T-helper 17 cell (primary cell): ENCODE measurements around the gene KASH5. TPM values are rescaled to one million over a fixed set of nuclear protein-coding genes. Genes with fewer than 3 reads are reported as not detected.
A peak's percentile ranks its signal among the peaks of the same experiment; 100 is the strongest.

ENCODE experiments used
- ATAC-seq: fragments of 150-1000 bp; cut with Tn5 transposase; 2 replicates; pipeline ENCODE4 v1.10.0; 2021; ENCODE audit warnings: mild to moderate bottlenecking, moderate library complexity
- DNase-seq, 3 donors: peaks; one replicate each; pipeline versions ENCODE4 v3.0.0 to v3.0.0-alpha.2; 2020 to 2021
- H3K9me3 ChIP-seq: one replicate; pipeline ENCODE4 v1.7.0; 2013; ENCODE audit warnings: low read length, mild to moderate bottlenecking; ENCODE audit not compliant: control insufficient read depth, poor library complexity, severe bottlenecking
- H3K27ac Mint-ChIP-seq: one replicate; pipeline ENCODE4 v1.8.0; 2022; ENCODE audit warnings: mild to moderate bottlenecking, moderate library complexity, mixed read lengths
- H3K27me3 Mint-ChIP-seq: one replicate; pipeline ENCODE4 v1.8.0; 2022; ENCODE audit warnings: mixed read lengths
- H3K36me3 Mint-ChIP-seq: one replicate; pipeline ENCODE4 v1.8.0; 2022; ENCODE audit warnings: low read depth, mixed read lengths
- H3K4me1 Mint-ChIP-seq: one replicate; pipeline ENCODE4 v1.8.0; 2022; ENCODE audit warnings: mild to moderate bottlenecking, mixed read lengths
- H3K4me3 Mint-ChIP-seq: one replicate; pipeline ENCODE4 v1.8.0; 2022; ENCODE audit warnings: mild to moderate bottlenecking, moderate library complexity, mixed read lengths
- total RNA-seq, 4 donors: library from RNA in 2 of 4; stranded (reverse) in 2 of 4; gene quantifications; one replicate each; pipeline ENCODE4 v1.2.3 and lab custom pipeline; 2022 to 2026

The KASH5 gene
- total RNA-seq, 2 donors from 2014 or later = 0.86 TPM; not detected in 1

DNA sequence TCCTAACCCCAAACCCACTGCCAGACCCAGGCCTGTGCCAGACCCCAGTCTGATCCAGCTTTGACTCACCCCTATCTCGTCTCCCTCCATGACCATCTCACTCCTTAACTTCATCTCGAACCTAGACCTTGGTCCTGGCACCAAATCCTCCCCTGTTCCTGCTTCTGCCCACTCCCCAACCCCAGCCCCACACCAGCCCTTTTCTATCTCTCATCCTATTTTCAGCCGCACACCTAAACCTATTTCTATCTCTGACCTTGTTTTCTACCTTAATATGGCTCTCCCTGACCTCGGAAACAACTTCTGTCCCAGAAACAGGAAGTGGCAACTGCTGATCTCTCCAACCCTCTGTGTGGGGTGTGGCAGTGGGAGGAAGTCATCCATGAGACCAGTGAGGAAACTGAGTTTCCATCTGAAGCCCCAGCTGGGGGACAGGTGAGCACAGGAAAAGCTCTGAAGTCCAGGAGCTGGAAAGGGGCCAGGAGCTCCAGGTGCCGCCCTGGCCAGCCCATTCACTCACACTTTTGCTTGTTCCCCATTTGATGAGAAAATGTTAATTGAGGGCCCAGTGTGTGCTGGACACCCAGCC, 21.5 kb downstream of the KASH5 start:
- peak overlapping the region; percentile 71 for H3K4me3 Mint-ChIP-seq
- no peak for DNase-seq

DNA sequence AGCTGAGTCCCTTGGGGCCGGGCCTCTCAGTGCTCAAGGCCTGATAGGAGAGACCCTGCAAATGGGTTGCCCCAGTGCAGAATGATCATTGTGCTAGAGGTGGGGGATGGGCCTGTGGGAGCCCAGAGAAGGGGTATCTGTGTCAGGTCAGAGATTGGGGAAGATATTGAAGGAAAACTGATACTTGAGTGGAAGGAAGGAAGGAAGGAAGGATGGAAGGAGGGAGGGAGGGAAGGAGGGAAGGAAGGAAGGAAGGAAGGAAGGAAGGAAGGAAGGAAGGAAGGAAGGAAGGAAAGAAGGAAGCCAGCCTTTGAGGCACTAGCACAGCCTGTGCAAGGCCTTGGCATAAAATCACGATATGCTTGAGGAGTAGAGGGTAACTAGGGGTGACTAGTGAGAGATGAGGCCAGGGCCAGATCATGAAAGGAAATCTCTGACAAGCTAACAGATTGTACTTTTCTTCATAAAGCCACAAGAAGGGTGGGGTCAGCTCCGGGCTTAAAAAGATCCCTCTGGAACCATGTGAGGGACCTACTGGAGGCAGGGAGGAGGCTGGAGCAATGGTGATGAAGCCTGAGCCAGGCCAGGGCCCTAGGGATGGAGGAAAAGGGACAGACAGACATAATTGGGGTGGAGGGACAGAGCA, 23.8 kb downstream of the KASH5 start:
- no peaks in the 10 kb centered on the region for H3K27me3 Mint-ChIP-seq
- peaks cover 2% of the 10 kb centered on the region for H3K36me3 Mint-ChIP-seq
- DNase-seq = no peak
- peak overlapping the region; percentile 95 for H3K27ac Mint-ChIP-seq
- no peaks in the 10 kb centered on the region for H3K9me3 ChIP-seq
- peaks cover 52% of the 10 kb centered on the region for H3K4me1 Mint-ChIP-seq
- peak overlapping the region; percentile 42 for H3K4me3 Mint-ChIP-seq
- no peak for ATAC-seq

More for the DNA sequence above, 21.5 kb downstream of the KASH5 start:
- peaks cover 52% of the 10 kb centered on the region for H3K4me1 Mint-ChIP-seq
- no peaks in the 10 kb centered on the region for H3K9me3 ChIP-seq
- H3K36me3 Mint-ChIP-seq = peaks cover 2% of the 10 kb centered on the region
- H3K27ac Mint-ChIP-seq = peak overlapping the region; percentile 95
- no peaks in the 10 kb centered on the region for H3K27me3 Mint-ChIP-seq
- peak; percentile 75 for ATAC-seq

DNA sequence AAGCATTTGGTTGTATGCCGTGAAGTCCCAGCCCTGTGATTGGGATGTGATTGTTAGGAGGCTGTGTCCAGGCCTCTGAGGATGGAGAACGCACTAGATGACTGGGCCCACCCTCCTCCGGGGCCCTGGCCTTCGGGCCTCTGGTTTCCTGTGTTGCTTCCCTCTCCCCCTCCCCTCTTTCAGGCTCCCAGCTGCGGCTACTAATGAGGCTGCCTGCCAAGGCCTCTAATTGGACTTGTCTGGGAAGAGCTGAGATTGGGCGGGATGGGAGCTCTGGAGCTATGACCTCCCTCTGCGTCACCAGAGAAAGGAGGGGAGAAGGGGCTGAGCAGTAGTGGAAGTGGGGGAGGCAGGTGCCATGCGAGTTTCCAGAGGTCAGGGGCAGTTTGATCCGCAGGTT, 25.3 kb downstream of the KASH5 start:
- Mint-ChIP-seq H3K4me3 (no peak overlapping the region), H3K27me3 (peaks cover 10% of the 10 kb centered on the region), H3K4me1 (peaks cover 48% of the 10 kb centered on the region), H3K27ac (peak overlapping the region; percentile 32), H3K36me3 (peaks cover 2% of the 10 kb centered on the region)
- ATAC-seq (no peak), DNase-seq (no peak)
- H3K9me3 ChIP-seq = no peaks in the 10 kb centered on the region

DNA sequence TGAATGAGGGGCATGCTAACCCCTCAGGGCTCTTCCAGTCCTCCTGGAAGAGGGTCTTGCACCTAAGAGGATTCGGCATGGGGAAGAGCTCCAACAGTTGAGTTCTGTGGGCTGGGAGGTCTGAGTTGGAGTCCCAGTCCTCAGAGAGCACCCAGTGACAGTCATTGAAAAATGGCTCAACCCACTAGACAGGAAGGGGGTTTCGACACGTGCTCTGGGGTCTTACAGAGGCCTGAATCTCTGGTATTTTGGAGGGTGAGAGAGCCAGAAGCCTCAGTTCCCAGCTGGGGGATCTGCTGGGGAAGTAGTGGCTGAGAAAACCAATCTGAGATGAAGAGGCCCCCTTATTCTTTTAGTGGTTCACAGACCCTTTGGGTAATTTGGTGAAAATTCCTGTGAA, 26.2 kb downstream of the KASH5 start:
- H3K4me3 Mint-ChIP-seq = peak overlapping the region; percentile 25
- no peak for ATAC-seq
- peaks cover 40% of the 10 kb centered on the region for H3K4me1 Mint-ChIP-seq
- no peak for DNase-seq
- peaks cover 19% of the 10 kb centered on the region for H3K27me3 Mint-ChIP-seq
- H3K36me3 Mint-ChIP-seq = peaks cover 2% of the 10 kb centered on the region
- no peaks in the 10 kb centered on the region for H3K9me3 ChIP-seq
- H3K27ac Mint-ChIP-seq = no peak overlapping the region

DNA sequence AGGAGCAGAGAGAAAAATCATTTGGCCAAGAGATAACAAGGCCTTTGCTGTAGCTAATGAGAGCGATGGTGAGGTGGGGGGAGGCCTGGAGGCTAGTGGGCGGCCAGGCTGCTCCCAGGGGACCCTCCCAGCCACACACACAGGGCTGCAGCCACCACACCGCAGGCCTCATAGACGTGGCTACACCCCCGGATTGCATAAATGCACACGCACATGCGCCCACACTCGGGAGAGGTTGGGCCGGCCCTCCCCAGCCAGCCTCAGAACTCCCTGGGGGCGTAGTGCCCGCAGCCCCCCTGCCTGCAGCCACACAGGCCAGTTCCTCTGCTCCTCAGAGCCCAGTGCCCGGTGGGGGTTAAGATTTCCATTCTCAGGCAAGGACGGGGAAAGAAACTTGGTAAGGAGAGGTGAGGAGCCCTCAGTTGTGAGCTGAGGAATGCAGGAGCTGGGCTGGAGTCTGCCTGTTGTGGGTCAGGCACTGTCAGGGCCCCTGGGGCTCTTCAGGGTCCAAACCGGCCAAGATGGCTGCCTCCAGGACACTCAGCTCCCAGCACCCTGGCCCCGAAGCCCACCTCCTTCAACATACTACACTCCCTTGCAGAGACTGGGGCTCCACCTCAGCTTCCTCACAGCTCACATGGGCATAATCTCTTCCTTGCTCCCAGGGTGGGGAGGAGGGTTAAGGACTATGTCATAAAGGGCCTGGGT, 27.2 kb downstream of the KASH5 start:
- ATAC-seq = no peak
- peaks cover 5% of the 10 kb centered on the region for H3K36me3 Mint-ChIP-seq
- H3K27me3 Mint-ChIP-seq = peaks cover 29% of the 10 kb centered on the region
- no peaks in the 10 kb centered on the region for H3K9me3 ChIP-seq
- DNase-seq = no peak
- H3K4me3 Mint-ChIP-seq = no peak overlapping the region
- H3K4me1 Mint-ChIP-seq = peaks cover 38% of the 10 kb centered on the region
- no peak overlapping the region for H3K27ac Mint-ChIP-seq

DNA sequence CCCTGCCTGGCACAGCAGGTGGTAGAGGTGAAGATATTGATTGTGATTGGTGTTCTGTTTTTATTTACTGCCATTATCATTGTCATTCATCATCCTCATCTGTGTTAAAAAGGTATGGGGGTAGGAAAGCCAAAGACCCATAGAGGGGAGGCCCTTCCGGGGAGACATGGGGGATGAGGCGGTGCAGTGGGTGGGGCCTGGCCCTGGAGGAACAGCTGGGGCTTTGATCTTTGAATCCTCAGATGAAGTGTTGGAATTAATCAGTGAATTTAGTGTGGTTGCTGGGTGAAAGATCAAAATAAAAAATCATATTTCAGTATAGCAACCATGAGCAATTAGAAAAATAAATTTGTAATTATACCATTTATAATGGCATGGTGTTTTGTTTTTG, 27.8 kb downstream of the KASH5 start:
- no peaks in the 10 kb centered on the region for H3K9me3 ChIP-seq
- Mint-ChIP-seq H3K27me3 (peaks cover 34% of the 10 kb centered on the region), H3K27ac (no peak overlapping the region), H3K36me3 (peaks cover 5% of the 10 kb centered on the region), H3K4me1 (peaks cover 38% of the 10 kb centered on the region), H3K4me3 (no peak overlapping the region)
- no peak for DNase-seq
- ATAC-seq = no peak

DNA sequence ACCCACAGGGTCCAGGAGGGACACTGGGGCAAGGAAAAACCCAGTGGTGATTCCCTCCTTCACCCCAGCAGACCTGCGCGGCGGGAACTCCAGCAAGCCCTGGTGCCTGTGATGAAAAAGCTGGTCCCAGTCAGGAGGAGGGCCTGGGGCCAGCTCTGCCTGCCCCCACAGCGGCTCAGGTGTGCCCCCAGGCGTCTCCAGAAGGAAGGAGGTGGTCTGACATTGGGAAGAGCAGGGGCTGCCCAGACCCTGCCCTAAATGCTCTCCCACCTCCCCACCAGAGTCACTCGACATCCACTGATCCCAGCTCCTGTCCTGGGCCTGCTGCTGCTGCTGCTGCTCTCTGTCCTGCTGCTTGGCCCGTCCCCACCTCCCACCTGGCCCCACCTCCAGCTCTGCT, 29.0 kb downstream of the KASH5 start:
- Mint-ChIP-seq H3K36me3 (peaks cover 9% of the 10 kb centered on the region), H3K27ac (no peak overlapping the region), H3K4me3 (no peak overlapping the region), H3K4me1 (peaks cover 38% of the 10 kb centered on the region), H3K27me3 (peaks cover 47% of the 10 kb centered on the region)
- H3K9me3 ChIP-seq = no peaks in the 10 kb centered on the region
- ATAC-seq (no peak), DNase-seq (no peak)

DNA sequence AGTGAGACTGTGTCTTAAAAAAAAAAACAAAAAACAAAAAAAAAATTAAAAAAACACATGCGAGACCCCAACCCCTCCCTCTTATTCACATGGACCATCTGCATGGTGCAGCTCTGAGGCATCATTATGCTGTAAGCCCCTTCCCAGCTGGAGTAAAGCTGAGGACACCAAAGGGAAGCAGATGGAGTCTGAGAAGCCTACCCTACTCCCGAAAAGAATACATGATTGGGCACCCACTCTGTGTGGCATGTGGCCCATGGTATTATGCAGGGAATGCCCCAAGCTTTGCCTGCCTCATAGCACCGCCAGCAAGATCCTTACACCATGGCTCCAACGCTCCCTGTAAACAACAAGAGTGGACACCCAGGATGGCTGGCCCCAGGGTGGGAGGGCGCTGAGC, 30.5 kb downstream of the KASH5 start:
- ATAC-seq (no peak), DNase-seq (no peak)
- peaks cover 38% of the 10 kb centered on the region for H3K4me1 Mint-ChIP-seq
- peaks cover 10% of the 10 kb centered on the region for H3K36me3 Mint-ChIP-seq
- no peak overlapping the region for H3K27ac Mint-ChIP-seq
- no peaks in the 10 kb centered on the region for H3K9me3 ChIP-seq
- no peak overlapping the region for H3K4me3 Mint-ChIP-seq
- H3K27me3 Mint-ChIP-seq = peaks cover 58% of the 10 kb centered on the region

DNA sequence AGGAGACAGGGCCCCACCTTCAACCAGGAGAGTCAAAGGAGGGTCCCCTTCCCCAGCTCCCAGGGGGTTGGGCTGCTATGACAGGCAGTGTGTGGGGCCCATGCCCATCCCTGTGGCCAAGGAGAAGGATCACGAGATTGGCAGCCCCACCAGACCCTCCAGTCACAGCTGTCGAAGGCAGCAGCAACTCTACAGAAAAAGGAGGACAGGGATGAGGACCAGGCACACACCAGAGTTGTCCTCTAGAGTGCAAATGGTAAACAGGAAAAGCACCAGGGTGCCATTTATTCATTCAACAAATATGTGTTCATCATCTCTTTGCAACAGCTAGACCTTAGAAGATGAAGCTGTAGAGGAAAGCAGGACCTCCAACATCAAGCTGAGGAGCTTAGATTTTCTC, 31.1 kb downstream of the KASH5 start:
- Mint-ChIP-seq H3K4me1 (peaks cover 45% of the 10 kb centered on the region), H3K4me3 (no peak overlapping the region), H3K27ac (no peak overlapping the region), H3K36me3 (peaks cover 15% of the 10 kb centered on the region), H3K27me3 (peaks cover 64% of the 10 kb centered on the region)
- no peak for ATAC-seq
- H3K9me3 ChIP-seq = no peaks in the 10 kb centered on the region
- no peak for DNase-seq

DNA sequence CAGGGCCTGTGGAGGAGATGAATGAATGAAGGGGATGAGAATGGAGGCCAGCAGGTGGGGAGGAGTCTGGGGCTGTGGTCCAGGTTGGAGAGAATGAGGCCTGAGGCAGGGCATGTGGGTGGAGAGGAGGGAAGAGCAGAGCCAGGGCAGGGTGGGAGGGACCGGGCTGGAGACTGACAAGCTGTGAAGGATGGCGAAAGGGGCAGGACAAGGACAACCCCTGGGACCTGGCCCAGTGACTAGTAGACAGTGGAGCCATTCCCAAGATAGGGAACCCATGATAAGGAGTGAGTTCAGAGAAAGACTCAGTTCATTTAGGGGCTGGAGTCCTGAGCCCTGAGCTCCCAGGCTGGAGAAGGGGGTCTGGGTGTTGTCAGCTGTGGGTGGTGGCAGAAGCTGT, 32.2 kb downstream of the KASH5 start:
- no peaks in the 10 kb centered on the region for H3K9me3 ChIP-seq
- Mint-ChIP-seq H3K4me1 (peaks cover 51% of the 10 kb centered on the region), H3K27me3 (peaks cover 72% of the 10 kb centered on the region), H3K36me3 (peaks cover 15% of the 10 kb centered on the region), H3K4me3 (no peak overlapping the region), H3K27ac (no peak overlapping the region)
- DNase-seq = no peak
- no peak for ATAC-seq

DNA sequence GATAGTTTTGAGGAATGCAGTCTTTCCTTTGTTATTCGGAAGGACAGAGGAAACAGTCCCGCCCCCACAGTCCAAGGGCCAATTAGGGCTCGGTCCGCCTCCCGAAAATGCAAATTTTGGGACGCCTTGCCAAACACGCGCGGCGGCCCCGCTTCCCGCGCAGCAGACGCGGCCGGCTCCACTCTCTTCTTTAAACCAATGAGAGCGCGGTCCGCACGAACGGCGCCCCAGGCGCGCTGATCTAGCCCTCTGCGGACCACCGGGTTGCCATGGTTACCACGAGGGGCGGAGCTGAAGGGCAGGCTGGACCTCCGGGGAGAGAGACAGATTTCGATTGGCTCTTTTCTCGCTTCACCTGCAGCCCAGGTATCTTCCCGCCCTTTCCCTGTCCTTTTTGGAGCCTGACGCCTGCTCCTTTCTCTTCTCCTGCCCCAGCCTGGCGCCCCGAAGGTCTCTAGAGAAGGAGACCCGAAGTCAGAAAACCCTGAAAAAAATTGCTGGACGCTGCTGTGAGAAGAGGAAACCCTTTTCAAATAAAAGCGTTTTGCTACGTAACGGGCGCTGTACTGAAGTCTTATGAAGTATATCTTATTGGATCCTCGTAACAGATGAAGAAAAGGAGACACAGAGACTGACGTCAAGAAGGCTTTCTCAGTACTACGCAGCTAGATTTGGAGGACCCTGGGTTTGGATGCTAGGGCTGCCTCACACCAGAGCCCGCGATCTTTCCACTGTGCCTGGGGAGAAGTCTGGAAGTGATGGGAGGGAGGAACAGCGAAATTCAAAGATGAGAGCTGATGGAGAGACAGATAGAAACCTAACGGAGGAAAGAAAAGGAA, 33.2 kb downstream of the KASH5 start:
- no peaks in the 10 kb centered on the region for H3K9me3 ChIP-seq
- Mint-ChIP-seq H3K27me3 (peaks cover 82% of the 10 kb centered on the region), H3K36me3 (peaks cover 15% of the 10 kb centered on the region), H3K27ac (peak overlapping the region; percentile 88), H3K4me3 (peak overlapping the region; percentile 84), H3K4me1 (peaks cover 57% of the 10 kb centered on the region)
- ATAC-seq (peak; percentile 40), DNase-seq (no peak)

DNA sequence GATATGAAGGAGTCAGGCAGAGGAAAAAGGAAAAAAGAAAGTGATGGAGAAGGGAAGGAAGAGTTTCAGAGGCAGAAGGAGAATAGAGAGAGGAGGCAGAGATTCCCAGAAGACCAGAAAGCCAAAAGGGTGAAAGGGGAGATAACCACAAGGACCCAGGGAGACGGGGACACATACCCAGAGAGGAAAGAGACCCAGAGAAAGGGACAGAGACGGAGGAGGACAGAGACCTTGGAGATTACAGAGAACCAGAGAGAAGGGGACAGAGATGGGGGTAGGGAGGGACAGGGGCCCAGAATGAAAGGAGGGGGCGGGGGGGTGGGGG, 33.8 kb downstream of the KASH5 start:
- peak overlapping the region; percentile 84 for H3K4me3 Mint-ChIP-seq
- H3K4me1 Mint-ChIP-seq = peaks cover 63% of the 10 kb centered on the region
- ATAC-seq = no peak

DNA sequence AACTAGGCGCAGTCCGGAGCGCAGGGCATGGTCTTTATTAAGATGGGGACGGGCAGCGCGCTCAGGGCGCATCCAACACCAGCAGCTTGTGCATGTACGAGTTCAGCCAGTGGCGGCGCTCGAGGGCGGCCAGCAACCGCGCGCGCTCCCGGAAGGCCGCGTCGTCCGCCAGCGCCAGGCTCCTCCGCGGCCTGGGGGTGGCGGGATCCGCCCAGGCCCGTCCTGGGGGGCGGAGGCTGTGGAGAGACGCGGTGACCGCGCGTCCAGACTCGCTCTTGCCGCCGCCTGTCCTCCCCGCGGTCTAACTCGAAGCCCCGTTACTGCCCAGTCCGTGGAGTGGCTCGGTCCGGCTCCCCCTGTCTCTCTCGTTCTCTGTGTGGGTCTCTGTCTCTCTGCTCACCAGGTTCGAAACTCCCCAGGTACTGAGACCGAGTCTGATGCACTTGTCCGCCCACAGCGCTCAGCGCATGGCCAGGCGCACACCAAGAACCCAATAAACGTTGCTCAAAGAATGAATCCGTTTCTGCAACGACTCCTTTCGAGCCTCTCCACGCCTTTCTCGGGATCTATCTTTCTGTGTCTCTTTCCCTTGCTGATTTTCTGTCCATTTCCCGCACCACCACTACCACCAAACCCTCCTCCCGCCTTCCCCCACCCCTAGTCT, 34.5 kb downstream of the KASH5 start:
- Mint-ChIP-seq H3K36me3 (peaks cover 22% of the 10 kb centered on the region), H3K27me3 (peaks cover 92% of the 10 kb centered on the region), H3K4me1 (peaks cover 67% of the 10 kb centered on the region), H3K4me3 (peak overlapping the region; percentile 93), H3K27ac (no peak overlapping the region)
- DNase-seq = peak; percentile 30 to 46 (median 39)
- ATAC-seq = peak; percentile 56
- no peaks in the 10 kb centered on the region for H3K9me3 ChIP-seq

More for the DNA sequence above, 33.8 kb downstream of the KASH5 start:
- Mint-ChIP-seq H3K27ac (peak overlapping the region; percentile 88), H3K27me3 (peaks cover 88% of the 10 kb centered on the region), H3K36me3 (peaks cover 18% of the 10 kb centered on the region)
- DNase-seq = no peak
- no peaks in the 10 kb centered on the region for H3K9me3 ChIP-seq
